ENCODE results near the gene CCR3. TPM values are rescaled to one million over a fixed set of nuclear protein-coding genes. Genes with fewer than 3 reads are reported as not detected.

Gene CCR3
- total RNA-seq = not detected
- under 1 TPM in 2 of 3 donors, not detected in 1; 0.04 to 0.69 TPM for polyA plus RNA-seq

- Histone ChIP-seq H3K27me3 (no peaks in the 10 kb centered on the region), H3K36me3 (no peaks in the 10 kb centered on the region), H3K27ac (no peak within 1 kb of the TSS), H3K9me3 (no peaks in the 10 kb centered on the region), H3K4me1 (no peaks in the 10 kb centered on the region), H3K4me3 (no peak within 1 kb of the TSS)
- intact Hi-C loops (cut with DNase I) = no loop called here
- DNase-seq = no peak
- 70 to 86% methylated on average over 4 of the region's 4 CpGs for WGBS, 2 donors
- TF ChIP-seq POLR2AphosphoS5 (IDR thresholded peaks at IDR 0.05) = no peak
- no peak for TF ChIP-seq POLR2A (IDR thresholded peaks at IDR 0.05)
- TF ChIP-seq CTCF (IDR thresholded peaks at IDR 0.05) = no peak
- no peak for TF ChIP-seq EP300 (IDR thresholded peaks at IDR 0.05)
Measured at GRCh38 chr3:46242120-46242519, at the start of gene CCR3. CCR3 (plus strand) TSS chr3:46242460; CDS start chr3:46265159, 22,699 bp downstream.

DNA sequence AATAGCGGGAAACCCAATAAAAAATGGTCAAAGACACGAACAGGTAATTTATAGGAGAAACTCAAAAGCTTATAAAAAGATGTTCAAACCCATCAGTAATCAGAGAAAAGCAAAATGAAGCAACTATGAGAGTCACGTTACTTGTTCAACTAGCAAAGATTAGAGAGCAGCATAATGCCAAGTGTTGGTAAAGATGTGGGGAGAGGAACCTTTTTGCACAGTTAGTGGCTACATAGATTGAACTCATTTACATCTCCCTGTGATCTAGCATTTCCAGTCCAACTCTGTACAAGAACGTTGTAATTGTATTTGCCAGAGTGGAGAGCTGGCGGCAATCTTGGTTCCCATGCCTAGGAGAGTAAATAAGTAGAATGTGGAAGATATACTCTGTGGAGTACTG is 49.3 kb upstream of the CCR3 start:
- Histone ChIP-seq H3K27me3 (no peaks in the 10 kb centered on the region), H3K9me3 (peaks cover 0 to 15% (median 4%) of the 10 kb centered on the region in 4 donors), H3K4me1 (no peaks in the 10 kb centered on the region), H3K4me3 (no peak overlapping the region), H3K27ac (no peak overlapping the region), H3K36me3 (no peaks in the 10 kb centered on the region)
- no peak for TF ChIP-seq CTCF (IDR thresholded peaks at IDR 0.05)
- no peak for TF ChIP-seq POLR2AphosphoS5 (IDR thresholded peaks at IDR 0.05)
- TF ChIP-seq POLR2A (IDR thresholded peaks at IDR 0.05) = no peak
- TF ChIP-seq EP300 (IDR thresholded peaks at IDR 0.05) = no peak
- DNase-seq = no peak
- intact Hi-C loops (cut with DNase I) = no loop called here
- 81 to 82% methylated on average over 5 of the region's 5 CpGs for WGBS, 2 donors

- intact Hi-C loops (cut with DNase I) = no loop called here
- TF ChIP-seq EP300 (IDR thresholded peaks at IDR 0.05) (no peak), POLR2A (IDR thresholded peaks at IDR 0.05) (no peak), CTCF (IDR thresholded peaks at IDR 0.05) (no peak), POLR2AphosphoS5 (IDR thresholded peaks at IDR 0.05) (no peak)
- 80% methylated on average over 1 of the region's 1 CpG for WGBS, 2 donors
- DNase-seq = no peak
- Histone ChIP-seq H3K9me3 (peaks cover 0 to 15% (median 4%) of the 10 kb centered on the region in 4 donors), H3K27ac (no peak overlapping the region), H3K4me3 (no peak overlapping the region), H3K27me3 (no peaks in the 10 kb centered on the region), H3K4me1 (no peaks in the 10 kb centered on the region), H3K36me3 (no peaks in the 10 kb centered on the region)
Measured at GRCh38 chr3:46193436-46193835, 48.8 kb upstream of the CCR3 start.

DNA sequence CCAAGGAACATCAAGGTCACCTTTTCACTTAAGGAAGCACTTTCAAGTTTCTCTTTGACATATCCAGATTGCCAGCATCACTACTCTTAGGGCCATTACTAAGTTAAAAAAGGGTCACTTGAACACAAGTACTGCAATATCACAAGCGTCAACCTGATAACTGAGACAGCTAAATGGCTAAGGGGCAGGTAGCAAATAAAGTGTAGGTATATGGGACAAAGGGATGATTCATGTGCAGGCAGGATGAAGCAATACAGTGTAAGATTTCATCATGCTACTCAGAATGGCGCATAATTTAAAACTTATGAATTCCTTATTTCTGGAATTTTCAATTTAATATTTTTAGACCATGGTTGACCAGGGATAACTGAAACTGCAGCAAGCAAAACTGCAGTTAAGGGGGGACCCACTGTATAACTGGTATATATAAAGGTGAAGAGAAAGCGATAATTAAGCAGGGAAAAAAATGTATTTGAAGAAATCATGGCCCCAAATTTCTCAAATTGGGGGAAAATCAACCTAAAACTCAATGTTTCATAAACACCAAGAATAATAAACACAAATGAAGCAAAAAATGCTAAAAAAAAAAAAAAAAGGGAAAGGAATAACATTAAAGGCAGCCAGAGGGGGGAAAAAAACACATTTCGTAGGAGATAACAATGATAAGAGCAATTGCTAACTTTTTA is 47.2 kb upstream of the CCR3 start:
- intact Hi-C loops (cut with DNase I) = no loop called here
- WGBS, 2 donors = 93 to 95% methylated on average over 4 of the region's 4 CpGs
- DNase-seq = no peak
- no peak overlapping the region for H3K27ac ChIP-seq
- H3K4me1 ChIP-seq = no peaks in the 10 kb centered on the region
- peaks cover 0 to 15% (median 4%) of the 10 kb centered on the region in 4 donors for H3K9me3 ChIP-seq
- no peak for TF ChIP-seq CTCF (IDR thresholded peaks at IDR 0.05)
- no peaks in the 10 kb centered on the region for H3K27me3 ChIP-seq
- H3K36me3 ChIP-seq = no peaks in the 10 kb centered on the region
- no peak overlapping the region for H3K4me3 ChIP-seq

All from sigmoid colon (tissue), 7 donors.